ENCODE results near the gene STPG2.

The STPG2 gene

GRCh38 chr4:98143001-98143899 is at the start of gene STPG2:
STPG2 (minus strand) TSS chr4:98143476.
- DNase-seq (ENCODE audit: low read depth) = peak; percentile 82
- H3K4me3 ChIP-seq (ENCODE audit: low read depth, low read length) = peak within 1 kb of the TSS; percentile 64
- TF ChIP-seq MAX (IDR thresholded peaks at IDR 0.05; ENCODE audit: low read depth, low read length) (no peak), MYC (IDR thresholded peaks at IDR 0.05; ENCODE audit: low read depth, low read length) (no peak), CTCF (IDR thresholded peaks at IDR 0.05; ENCODE audit: low read depth, low read length) (no peak), POLR2A (IDR thresholded peaks at IDR 0.05; ENCODE audit: extremely low read depth, insufficient read length) (peak; percentile 19)

GRCh38 chr4:98185279-98185678 is 42.0 kb upstream of the STPG2 start:
- DNase-seq (ENCODE audit: low read depth) = no peak
- H3K4me3 ChIP-seq (ENCODE audit: low read depth, low read length) = no peak overlapping the region
- TF ChIP-seq CTCF (IDR thresholded peaks at IDR 0.05; ENCODE audit: low read depth, low read length) (no peak), MYC (IDR thresholded peaks at IDR 0.05; ENCODE audit: low read depth, low read length) (no peak), POLR2A (IDR thresholded peaks at IDR 0.05; ENCODE audit: extremely low read depth, insufficient read length) (no peak), MAX (IDR thresholded peaks at IDR 0.05; ENCODE audit: low read depth, low read length) (no peak)

- no peak for DNase-seq (ENCODE audit: low read depth)
- H3K4me3 ChIP-seq (ENCODE audit: low read depth, low read length) = no peak overlapping the region
- no peak for TF ChIP-seq POLR2A (IDR thresholded peaks at IDR 0.05; ENCODE audit: extremely low read depth, insufficient read length)
- TF ChIP-seq MAX (IDR thresholded peaks at IDR 0.05; ENCODE audit: low read depth, low read length) = no peak
- TF ChIP-seq MYC (IDR thresholded peaks at IDR 0.05; ENCODE audit: low read depth, low read length) = no peak
- no peak for TF ChIP-seq CTCF (IDR thresholded peaks at IDR 0.05; ENCODE audit: low read depth, low read length)
Measured at GRCh38 chr4:98181809-98182208, 38.5 kb upstream of the STPG2 start.

- no peak for DNase-seq (ENCODE audit: low read depth)
- TF ChIP-seq POLR2A (IDR thresholded peaks at IDR 0.05; ENCODE audit: extremely low read depth, insufficient read length) (no peak), MAX (IDR thresholded peaks at IDR 0.05; ENCODE audit: low read depth, low read length) (no peak), MYC (IDR thresholded peaks at IDR 0.05; ENCODE audit: low read depth, low read length) (no peak), CTCF (IDR thresholded peaks at IDR 0.05; ENCODE audit: low read depth, low read length) (no peak)
- no peak overlapping the region for H3K4me3 ChIP-seq (ENCODE audit: low read depth, low read length)
Measured at GRCh38 chr4:98179951-98180350, 36.7 kb upstream of the STPG2 start.

GRCh38 chr4:98176531-98176930 is 33.3 kb upstream of the STPG2 start:
- TF ChIP-seq POLR2A (IDR thresholded peaks at IDR 0.05; ENCODE audit: extremely low read depth, insufficient read length) (no peak), MAX (IDR thresholded peaks at IDR 0.05; ENCODE audit: low read depth, low read length) (no peak), MYC (IDR thresholded peaks at IDR 0.05; ENCODE audit: low read depth, low read length) (no peak), CTCF (IDR thresholded peaks at IDR 0.05; ENCODE audit: low read depth, low read length) (no peak)
- no peak for DNase-seq (ENCODE audit: low read depth)
- H3K4me3 ChIP-seq (ENCODE audit: low read depth, low read length) = no peak overlapping the region

Data from NB4 (cell line).